AG04449 (cell line): ENCODE data around the gene RHOH.
"Not testable (repeated sequence)": the region's sequence is repeated elsewhere in the genome, so short reads cannot be mapped to it uniquely, and the experiment has no call there.

Source experiments
- CTCF ChIA-PET: fragments of 350-600 bp; formaldehyde crosslinking; extraction: SDS; loops from one replicate; lab custom pipeline; 2021; ENCODE audit warnings: antibody characterized with exemption; lab: Yijun Ruan, JAX
- POLR2A ChIA-PET: fragments of 400-600, 350-600 bp; formaldehyde crosslinking; extraction: SDS; loops from one replicate; lab custom pipeline; 2020; ENCODE audit warnings: antibody characterized with exemption, inconsistent platforms; lab: Yijun Ruan, JAX
- DNase-seq: peaks from one replicate; pipeline ENCODE4 v3.0.0-alpha.2; 2010; ENCODE audit warnings: low read depth, low spot score
- H3K4me3 ChIP-seq: 2 replicates; pipeline ENCODE4 v1.5.1; 2011; ENCODE audit warnings: low read depth, mild to moderate bottlenecking, control low read depth, low read length
- TF ChIP-seq, protein P1 (sequence below): IDR thresholded peaks from one replicate; pipeline ENCODE4 v1.5.1; 2011; ENCODE audit warnings: mild to moderate bottlenecking, moderate library complexity, low read length, control low read depth, inconsistent platforms; ENCODE audit not compliant: insufficient read depth; ENCODE audit errors: missing control alignments

Gene RHOH

DNA sequence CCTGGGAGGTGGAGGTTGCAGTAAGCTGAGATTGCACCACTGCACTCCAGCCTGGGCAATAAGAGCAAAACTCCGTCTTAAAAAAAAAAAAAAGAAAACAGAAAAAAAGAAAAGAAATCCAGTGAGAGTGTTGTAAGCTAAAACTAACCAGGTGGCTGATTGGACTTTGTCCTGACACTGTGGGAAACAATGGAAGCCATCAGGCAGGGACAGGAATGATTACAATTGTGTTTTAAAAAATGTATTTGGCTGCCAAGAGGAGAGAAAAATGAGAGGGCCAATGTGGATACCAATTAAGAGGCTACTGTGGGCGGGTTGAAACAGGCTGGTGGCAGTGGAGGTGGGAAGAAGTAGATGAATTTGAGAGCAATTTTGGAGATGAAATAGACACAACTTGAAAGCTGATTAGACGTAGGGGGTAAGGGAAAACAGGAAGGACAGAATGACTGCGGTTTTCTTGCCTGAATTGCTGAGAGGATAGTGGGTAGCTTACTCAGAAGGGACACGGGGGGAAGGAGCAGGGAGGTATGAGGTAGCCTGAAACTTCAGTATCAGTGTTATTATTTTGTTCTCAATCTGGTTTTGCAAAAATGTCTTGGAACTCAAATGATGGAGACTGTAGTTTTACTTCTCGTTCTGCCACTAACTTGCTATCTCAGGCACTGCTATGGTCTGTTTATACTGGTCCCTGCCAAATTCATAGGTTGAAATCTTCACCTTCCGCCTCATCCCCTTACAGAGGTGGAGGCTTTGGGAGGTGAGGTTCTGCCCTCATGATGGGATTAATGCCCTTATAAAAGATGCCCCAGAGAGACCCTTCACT lies 92.7 kb downstream of the RHOH start:
- CTCF ChIA-PET = no interaction called here
- no peak for DNase-seq
- TF ChIP-seq, protein P1, sequence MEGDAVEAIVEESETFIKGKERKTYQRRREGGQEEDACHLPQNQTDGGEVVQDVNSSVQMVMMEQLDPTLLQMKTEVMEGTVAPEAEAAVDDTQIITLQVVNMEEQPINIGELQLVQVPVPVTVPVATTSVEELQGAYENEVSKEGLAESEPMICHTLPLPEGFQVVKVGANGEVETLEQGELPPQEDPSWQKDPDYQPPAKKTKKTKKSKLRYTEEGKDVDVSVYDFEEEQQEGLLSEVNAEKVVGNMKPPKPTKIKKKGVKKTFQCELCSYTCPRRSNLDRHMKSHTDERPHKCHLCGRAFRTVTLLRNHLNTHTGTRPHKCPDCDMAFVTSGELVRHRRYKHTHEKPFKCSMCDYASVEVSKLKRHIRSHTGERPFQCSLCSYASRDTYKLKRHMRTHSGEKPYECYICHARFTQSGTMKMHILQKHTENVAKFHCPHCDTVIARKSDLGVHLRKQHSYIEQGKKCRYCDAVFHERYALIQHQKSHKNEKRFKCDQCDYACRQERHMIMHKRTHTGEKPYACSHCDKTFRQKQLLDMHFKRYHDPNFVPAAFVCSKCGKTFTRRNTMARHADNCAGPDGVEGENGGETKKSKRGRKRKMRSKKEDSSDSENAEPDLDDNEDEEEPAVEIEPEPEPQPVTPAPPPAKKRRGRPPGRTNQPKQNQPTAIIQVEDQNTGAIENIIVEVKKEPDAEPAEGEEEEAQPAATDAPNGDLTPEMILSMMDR = no peak
- POLR2A ChIA-PET = no interaction called here
- no peak overlapping the region for H3K4me3 ChIP-seq

DNA sequence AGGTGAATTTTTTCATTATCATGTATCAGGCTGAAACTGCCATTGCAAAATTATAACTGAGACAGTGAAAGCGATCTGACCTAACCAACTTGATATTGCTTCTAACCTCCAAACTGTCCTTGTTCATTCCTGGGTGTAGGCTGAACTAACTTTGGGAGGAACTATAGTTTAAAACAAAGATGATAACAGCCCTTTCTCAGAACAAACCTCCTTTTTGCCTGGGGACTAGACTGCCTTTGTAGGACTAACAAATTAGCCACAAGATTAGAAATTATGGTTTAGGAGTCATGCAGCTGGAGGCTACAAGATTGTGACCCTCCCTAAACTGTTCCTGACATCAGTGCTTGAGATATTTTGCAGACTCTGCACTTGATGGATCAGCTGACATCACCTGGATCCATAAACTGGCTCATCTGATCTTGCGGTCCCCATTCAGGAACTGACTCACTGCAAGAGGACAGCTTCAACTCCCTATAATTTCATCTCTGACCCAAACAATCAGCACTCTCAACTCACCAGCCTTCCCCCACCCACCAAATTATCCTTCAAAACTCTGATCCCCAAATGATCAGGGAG lies 93.9 kb downstream of the RHOH start:
- DNase-seq, POLR2A ChIA-PET, H3K4me3 ChIP-seq: not testable (repeated sequence)
- CTCF ChIA-PET = interaction anchor here (1.2 to 3.1 kb wide), 2 partner anchors 19 to 26 kb away, joined by 3 to 14 read pairs; no protein-coding TSS in a partner anchor

DNA sequence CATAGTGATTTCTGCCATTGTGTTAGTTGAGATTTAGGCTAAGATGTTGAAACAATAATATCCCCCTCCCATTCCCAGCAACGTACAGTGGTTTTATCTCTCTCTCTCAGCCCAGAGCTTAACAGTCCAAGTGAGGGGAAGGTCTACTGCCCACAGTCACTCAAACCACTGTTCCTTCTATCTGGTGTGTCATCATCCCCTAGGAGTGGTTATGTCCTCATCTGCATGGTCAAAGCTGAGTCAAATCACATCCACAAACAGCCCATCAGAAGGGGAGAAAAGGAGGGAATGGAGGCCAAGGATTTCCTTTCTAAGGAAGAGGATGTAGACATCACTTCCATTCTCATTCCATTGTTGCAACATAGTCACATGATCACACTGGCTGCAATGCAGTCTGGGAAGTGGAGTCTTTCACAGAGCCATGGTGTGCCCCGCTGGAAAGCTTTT lies 95.5 kb downstream of the RHOH start:
- H3K4me3 ChIP-seq = no peak overlapping the region
- TF ChIP-seq, protein P1 = no peak
- POLR2A ChIA-PET = no interaction called here
- CTCF ChIA-PET = interaction anchor here (1.0 to 3.1 kb wide), 5 partner anchors 8 to 137 kb away, joined by 3 to 14 read pairs (median 5); no protein-coding TSS in a partner anchor
- no peak for DNase-seq

DNA sequence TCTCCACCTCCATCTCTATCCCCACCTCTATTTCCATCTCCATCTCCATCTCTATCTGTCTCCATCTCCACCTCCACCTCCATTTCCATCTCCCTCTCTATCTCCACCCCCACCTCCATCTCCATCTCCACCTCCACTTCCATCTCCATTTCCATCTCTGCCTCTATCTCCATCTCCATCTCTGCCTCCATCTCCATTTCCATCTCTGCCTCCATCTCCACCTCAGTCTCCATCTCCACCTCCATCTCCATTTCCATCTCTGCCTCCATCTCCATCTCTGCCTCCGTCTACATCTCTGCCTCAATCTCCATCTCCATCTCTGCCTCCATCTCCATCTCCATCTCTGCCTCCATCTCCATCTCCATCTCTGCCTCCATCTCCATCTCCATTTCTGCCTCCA lies 97.5 kb downstream of the RHOH start:
- DNase-seq = no peak
- H3K4me3 ChIP-seq = no peak overlapping the region
- TF ChIP-seq, protein P1 = no peak
- ChIA-PET POLR2A (no interaction called here), CTCF (no interaction called here)

DNA sequence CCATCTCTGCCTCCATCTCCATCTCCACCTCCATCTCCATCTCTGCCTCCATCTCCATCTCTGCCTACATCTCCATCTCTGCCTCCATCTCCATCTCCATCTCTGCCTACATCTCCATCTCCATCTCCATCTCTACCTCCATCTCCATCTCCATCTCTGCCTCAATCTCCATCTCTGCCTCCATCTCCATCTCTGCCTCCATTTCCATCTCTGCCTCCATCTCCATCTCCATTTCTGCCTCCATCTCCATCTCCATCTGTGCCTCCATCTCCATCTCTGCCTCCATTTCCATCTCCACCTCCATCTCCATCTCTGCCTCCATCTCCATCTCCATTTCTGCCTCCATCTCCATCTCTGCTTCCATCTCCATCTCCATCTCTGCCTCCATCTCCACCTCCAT lies 98.2 kb downstream of the RHOH start:
- H3K4me3 ChIP-seq, CTCF ChIA-PET: not testable (repeated sequence)

DNA sequence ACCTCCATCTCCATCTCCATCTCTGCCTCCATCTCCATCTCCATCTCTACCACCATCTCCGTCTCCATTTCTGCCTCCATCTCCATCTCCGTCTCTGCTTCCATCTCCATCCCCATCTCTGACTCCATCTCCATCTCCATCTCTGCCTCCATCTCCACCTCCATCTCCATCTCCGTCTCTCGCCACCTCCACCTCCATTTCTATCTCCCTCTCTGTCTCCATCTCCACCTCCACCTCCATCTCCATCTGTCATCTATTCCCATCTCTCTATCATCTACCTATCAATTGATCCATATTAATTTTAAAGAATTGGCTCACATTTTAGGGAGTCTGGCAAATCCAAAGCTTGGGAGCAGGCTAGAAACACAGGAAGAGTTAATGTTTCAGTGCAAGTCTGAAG lies 98.7 kb downstream of the RHOH start:
- POLR2A ChIA-PET = no interaction called here

More for the DNA sequence above, 98.2 kb downstream of the RHOH start:
- POLR2A ChIA-PET, DNase-seq: not testable (repeated sequence)

More for the DNA sequence above, 98.7 kb downstream of the RHOH start:
- CTCF ChIA-PET = interaction anchor here (0.9 kb wide), 1 partner anchor 14 kb away, joined by 3 read pairs; no protein-coding TSS in a partner anchor
- no peak for DNase-seq
- no peak overlapping the region for H3K4me3 ChIP-seq
- TF ChIP-seq, protein P1 = no peak
